GM12874 (cell line): Measurements from ENCODE around the gene ADCK1.

Source experiments
- TF ChIP-seq, protein P1 (sequence below): IDR thresholded peaks from 2 replicates; pipeline ENCODE4 v1.5.1; 2011; ENCODE audit warnings: low read depth, mild to moderate bottlenecking, control low read depth, low read length, moderate library complexity; ENCODE audit not compliant: insufficient read depth

The ADCK1 gene

GRCh38 chr14:77910506-77910905, 110.6 kb downstream of the ADCK1 start:
- TF ChIP-seq, protein P1, sequence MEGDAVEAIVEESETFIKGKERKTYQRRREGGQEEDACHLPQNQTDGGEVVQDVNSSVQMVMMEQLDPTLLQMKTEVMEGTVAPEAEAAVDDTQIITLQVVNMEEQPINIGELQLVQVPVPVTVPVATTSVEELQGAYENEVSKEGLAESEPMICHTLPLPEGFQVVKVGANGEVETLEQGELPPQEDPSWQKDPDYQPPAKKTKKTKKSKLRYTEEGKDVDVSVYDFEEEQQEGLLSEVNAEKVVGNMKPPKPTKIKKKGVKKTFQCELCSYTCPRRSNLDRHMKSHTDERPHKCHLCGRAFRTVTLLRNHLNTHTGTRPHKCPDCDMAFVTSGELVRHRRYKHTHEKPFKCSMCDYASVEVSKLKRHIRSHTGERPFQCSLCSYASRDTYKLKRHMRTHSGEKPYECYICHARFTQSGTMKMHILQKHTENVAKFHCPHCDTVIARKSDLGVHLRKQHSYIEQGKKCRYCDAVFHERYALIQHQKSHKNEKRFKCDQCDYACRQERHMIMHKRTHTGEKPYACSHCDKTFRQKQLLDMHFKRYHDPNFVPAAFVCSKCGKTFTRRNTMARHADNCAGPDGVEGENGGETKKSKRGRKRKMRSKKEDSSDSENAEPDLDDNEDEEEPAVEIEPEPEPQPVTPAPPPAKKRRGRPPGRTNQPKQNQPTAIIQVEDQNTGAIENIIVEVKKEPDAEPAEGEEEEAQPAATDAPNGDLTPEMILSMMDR = no peak

DNA sequence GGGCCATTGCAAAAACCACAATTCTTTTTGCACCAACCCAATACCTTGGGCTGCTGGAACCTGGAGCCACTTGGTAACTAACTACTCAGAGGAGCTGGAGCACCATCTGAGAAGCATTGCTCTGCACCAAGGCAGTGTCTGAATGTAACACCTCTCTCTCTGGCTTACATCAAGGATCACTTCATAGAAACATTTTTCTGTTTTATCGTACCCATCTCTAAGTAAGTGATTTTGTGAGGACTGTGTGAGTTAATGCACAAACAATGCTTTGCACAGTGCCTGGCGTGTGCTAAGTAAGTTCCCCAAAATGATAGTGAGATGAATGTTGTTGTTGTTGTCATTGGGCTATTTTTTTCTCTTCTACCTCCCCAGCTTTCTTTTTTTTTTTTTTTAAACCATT, 111.4 kb downstream of the ADCK1 start:
- TF ChIP-seq, protein P1 = no peak

GRCh38 chr14:77912754-77913556, 113.0 kb downstream of the ADCK1 start:
- TF ChIP-seq, protein P1 = no peak

GRCh38 chr14:77914073-77914721, 114.3 kb downstream of the ADCK1 start:
- TF ChIP-seq, protein P1 = no peak

- TF ChIP-seq, protein P1 = no peak
Observed at GRCh38 chr14:77917491-77918201, 117.7 kb downstream of the ADCK1 start.

DNA sequence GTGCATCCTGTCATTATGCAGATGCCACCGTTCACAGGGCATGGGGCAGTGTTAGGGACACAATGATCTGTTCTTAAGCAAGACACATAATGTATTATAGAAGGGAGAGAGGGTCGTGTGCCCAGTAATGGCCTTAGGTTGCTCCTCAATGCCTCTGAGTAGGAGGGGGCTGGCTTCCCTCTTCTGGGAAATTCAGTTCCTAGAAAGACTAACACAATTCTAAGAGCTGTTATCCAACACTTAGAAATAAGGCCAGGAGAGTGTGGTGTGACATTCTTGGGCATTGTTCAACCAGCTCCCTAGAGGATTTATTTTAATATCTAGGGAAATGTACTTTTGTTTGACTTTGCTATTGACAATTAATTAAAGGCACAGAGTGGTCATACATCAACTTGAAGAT, 118.5 kb downstream of the ADCK1 start:
- TF ChIP-seq, protein P1 = no peak

DNA sequence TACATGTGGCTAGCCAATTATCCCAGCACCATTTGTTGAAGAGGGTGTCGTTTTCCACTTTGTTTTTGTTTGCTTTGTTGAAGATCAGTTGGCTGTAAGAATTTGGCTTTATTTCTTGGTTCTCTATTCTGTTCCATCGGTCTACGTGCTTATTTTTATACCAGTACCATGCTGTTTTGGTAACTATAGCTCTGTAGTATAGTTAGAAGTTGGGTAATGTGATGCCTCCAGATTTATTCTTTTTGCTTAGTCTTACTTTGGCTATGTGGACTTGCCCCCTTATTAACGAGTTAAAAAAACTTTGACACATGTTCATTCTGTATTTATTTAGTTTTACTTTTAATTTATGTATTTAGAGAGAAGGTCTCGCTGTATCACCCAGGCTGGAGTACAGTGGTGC, 120.4 kb downstream of the ADCK1 start:
- TF ChIP-seq, protein P1 = no peak
